Measurements from ENCODE around the gene GOLT1A.

Gene GOLT1A

GRCh38 chr1:204167730-204168129 lies 46.1 kb downstream of the GOLT1A start:
- peaks cover 0 to 12% (median 9%) of the 10 kb centered on the region in 4 experiments for H3K4me1 ChIP-seq (ENCODE audit: control extremely low read depth in 1 of 4, control insufficient read depth in 4 of 4, insufficient read depth in 4 of 4, low read length in 3 of 4)
- no peak overlapping the region for H3K4me3 ChIP-seq (ENCODE audit: control insufficient read depth in 1 of 7, extremely low read depth in 1 of 7, insufficient read depth in 4 of 7, low read depth in 2 of 7, low read length in 6 of 7)
- H3K27me3 ChIP-seq (replicated peaks in 2 of 5; ENCODE audit: control insufficient read depth in 4 of 5, insufficient read depth in 5 of 5, low read length in 4 of 5) = no peaks in the 10 kb centered on the region
- H3K9me3 ChIP-seq (ENCODE audit: control extremely low read depth in 1 of 5, control insufficient read depth in 4 of 5, insufficient read depth in 2 of 5, low read depth in 1 of 5, low read length in 4 of 5) = peaks cover 9 to 25% (median 11%) of the 10 kb centered on the region in 5 experiments
- no peaks in the 10 kb centered on the region for H3K36me3 ChIP-seq (ENCODE audit: control insufficient read depth in 4 of 4, insufficient read depth in 4 of 4, low read length in 3 of 4)
- no peak overlapping the region for H3K27ac ChIP-seq (ENCODE audit: insufficient read depth in 1 of 2, low read depth in 1 of 2, low read length in 2 of 2, poor library complexity in 1 of 2, severe bottlenecking in 2 of 2)
- POLR2A ChIA-PET = interaction anchor here (0.8 kb wide), 1 partner anchor 9 kb away, joined by 4 read pairs; no protein-coding TSS in a partner anchor
- CTCF ChIA-PET = interaction anchor here (1.1 to 19.3 kb wide), 11 partner anchors 9 to 202 kb away, joined by 3 to 265 read pairs (median 11); partner anchors contain the start of genes GOLT1A, KISS1 and PLEKHA6
- no peak for DNase-seq
- WGBS (ENCODE audit: insufficient coverage) = 100% methylated on average over 4 of the region's 5 CpGs

- Histone ChIP-seq H3K4me1 (ENCODE audit: control extremely low read depth in 1 of 4, control insufficient read depth in 4 of 4, insufficient read depth in 4 of 4, low read length in 3 of 4) (peaks cover 0 to 12% (median 9%) of the 10 kb centered on the region in 4 experiments), H3K4me3 (ENCODE audit: control insufficient read depth in 1 of 7, extremely low read depth in 1 of 7, insufficient read depth in 4 of 7, low read depth in 2 of 7, low read length in 6 of 7) (no peak within 1 kb of the TSS), H3K9me3 (ENCODE audit: control extremely low read depth in 1 of 5, control insufficient read depth in 4 of 5, insufficient read depth in 2 of 5, low read depth in 1 of 5, low read length in 4 of 5) (peaks cover 8 to 23% (median 11%) of the 10 kb centered on the region in 5 experiments), H3K27ac (ENCODE audit: insufficient read depth in 1 of 2, low read depth in 1 of 2, low read length in 2 of 2, poor library complexity in 1 of 2, severe bottlenecking in 2 of 2) (no peak within 1 kb of the TSS), H3K36me3 (ENCODE audit: control insufficient read depth in 4 of 4, insufficient read depth in 4 of 4, low read length in 3 of 4) (no peaks in the 10 kb centered on the region), H3K27me3 (replicated peaks in 2 of 5; ENCODE audit: control insufficient read depth in 4 of 5, insufficient read depth in 5 of 5, low read length in 4 of 5) (no peaks in the 10 kb centered on the region)
- whole genome bisulfite sequencing (ENCODE audit: insufficient coverage) = 16% methylated on average over 4 of the region's 5 CpGs
- DNase-seq = peak in 2 of 3 donors; percentile 54 to 69
- CTCF ChIA-PET = interaction anchor here (0.9 to 19.3 kb wide), 13 partner anchors 12 to 228 kb away, joined by 3 to 265 read pairs (median 6); partner anchors contain the start of genes GOLT1A, KISS1 and PLEKHA6
- POLR2A ChIA-PET = no interaction called here
Measured at GRCh38 chr1:204166219-204166618, 47.6 kb downstream of the GOLT1A start, which contains the start of gene REN. Gene REN (minus strand): TSS chr1:204166337. CDS start chr1:204166293, 44 bp downstream.

GRCh38 chr1:204162494-204163074 lies 51.2 kb downstream of the GOLT1A start:
- Histone ChIP-seq H3K4me3 (ENCODE audit: control insufficient read depth in 1 of 7, extremely low read depth in 1 of 7, insufficient read depth in 4 of 7, low read depth in 2 of 7, low read length in 6 of 7) (no peak overlapping the region), H3K27me3 (replicated peaks in 2 of 5; ENCODE audit: control insufficient read depth in 4 of 5, insufficient read depth in 5 of 5, low read length in 4 of 5) (no peaks in the 10 kb centered on the region), H3K4me1 (ENCODE audit: control extremely low read depth in 1 of 4, control insufficient read depth in 4 of 4, insufficient read depth in 4 of 4, low read length in 3 of 4) (peaks cover under 1 to 19% (median 17%) of the 10 kb centered on the region in 4 experiments), H3K27ac (ENCODE audit: insufficient read depth in 1 of 2, low read depth in 1 of 2, low read length in 2 of 2, poor library complexity in 1 of 2, severe bottlenecking in 2 of 2) (no peak overlapping the region), H3K9me3 (ENCODE audit: control extremely low read depth in 1 of 5, control insufficient read depth in 4 of 5, insufficient read depth in 2 of 5, low read depth in 1 of 5, low read length in 4 of 5) (no peaks in the 10 kb centered on the region), H3K36me3 (ENCODE audit: control insufficient read depth in 4 of 4, insufficient read depth in 4 of 4, low read length in 3 of 4) (no peaks in the 10 kb centered on the region)
- WGBS (ENCODE audit: insufficient coverage) = 5% methylated on average over 6 of the region's 7 CpGs
- CTCF ChIA-PET = interaction anchor here (0.6 to 19.3 kb wide), 32 partner anchors 9 to 650 kb away, joined by 3 to 265 read pairs (median 6); partner anchors contain the start of genes ETNK2, GOLT1A, KISS1 and PLEKHA6
- POLR2A ChIA-PET = no interaction called here
- peak; percentile 67 to 82 (median 75) for DNase-seq

- POLR2A ChIA-PET = no interaction called here
- H3K36me3 ChIP-seq (ENCODE audit: control insufficient read depth in 4 of 4, insufficient read depth in 4 of 4, low read length in 3 of 4) = no peaks in the 10 kb centered on the region
- H3K27me3 ChIP-seq (replicated peaks in 2 of 5; ENCODE audit: control insufficient read depth in 4 of 5, insufficient read depth in 5 of 5, low read length in 4 of 5) = no peaks in the 10 kb centered on the region
- no peak overlapping the region for H3K27ac ChIP-seq (ENCODE audit: insufficient read depth in 1 of 2, low read depth in 1 of 2, low read length in 2 of 2, poor library complexity in 1 of 2, severe bottlenecking in 2 of 2)
- peaks cover 2 to 25% (median 21%) of the 10 kb centered on the region in 4 experiments for H3K4me1 ChIP-seq (ENCODE audit: control extremely low read depth in 1 of 4, control insufficient read depth in 4 of 4, insufficient read depth in 4 of 4, low read length in 3 of 4)
- 85% methylated on average over 12 of the region's 14 CpGs for WGBS (ENCODE audit: insufficient coverage)
- CTCF ChIA-PET = interaction anchor here (0.6 to 19.3 kb wide), 27 partner anchors 8 to 650 kb away, joined by 3 to 265 read pairs (median 7); partner anchors contain the start of genes ETNK2, GOLT1A, KISS1 and PLEKHA6
- H3K9me3 ChIP-seq (ENCODE audit: control extremely low read depth in 1 of 5, control insufficient read depth in 4 of 5, insufficient read depth in 2 of 5, low read depth in 1 of 5, low read length in 4 of 5) = no peaks in the 10 kb centered on the region
- DNase-seq = no peak
- H3K4me3 ChIP-seq (ENCODE audit: control insufficient read depth in 1 of 7, extremely low read depth in 1 of 7, insufficient read depth in 4 of 7, low read depth in 2 of 7, low read length in 6 of 7) = no peak overlapping the region
Measured at GRCh38 chr1:204161609-204162493, 51.9 kb downstream of the GOLT1A start.

GRCh38 chr1:204157962-204158361 lies 55.8 kb downstream of the GOLT1A start:
- CTCF ChIA-PET = interaction anchor here (0.8 to 19.3 kb wide), 8 partner anchors 10 to 296 kb away, joined by 3 to 265 read pairs (median 6); no protein-coding TSS in a partner anchor
- POLR2A ChIA-PET = no interaction called here
- 44% methylated on average over 6 of the region's 6 CpGs for WGBS (ENCODE audit: insufficient coverage)

GRCh38 chr1:204155881-204156280 lies 57.9 kb downstream of the GOLT1A start:
- H3K36me3 ChIP-seq (ENCODE audit: control insufficient read depth in 4 of 4, insufficient read depth in 4 of 4, low read length in 3 of 4) = no peaks in the 10 kb centered on the region
- no peak for DNase-seq
- H3K9me3 ChIP-seq (ENCODE audit: control extremely low read depth in 1 of 5, control insufficient read depth in 4 of 5, insufficient read depth in 2 of 5, low read depth in 1 of 5, low read length in 4 of 5) = no peaks in the 10 kb centered on the region
- ChIA-PET POLR2A (no interaction called here), CTCF (interaction anchor here (1.0 to 2.5 kb wide), 4 partner anchors 15 to 205 kb away, joined by 3 to 7 read pairs (median 3); partner anchors contain the start of gene PLEKHA6)
- WGBS (ENCODE audit: insufficient coverage) = 96% methylated on average over 8 of the region's 10 CpGs
- no peak overlapping the region for H3K27ac ChIP-seq (ENCODE audit: insufficient read depth in 1 of 2, low read depth in 1 of 2, low read length in 2 of 2, poor library complexity in 1 of 2, severe bottlenecking in 2 of 2)
- H3K4me3 ChIP-seq (ENCODE audit: control insufficient read depth in 1 of 7, extremely low read depth in 1 of 7, insufficient read depth in 4 of 7, low read depth in 2 of 7, low read length in 6 of 7) = no peak overlapping the region
- peaks cover 2 to 31% (median 27%) of the 10 kb centered on the region in 4 experiments for H3K4me1 ChIP-seq (ENCODE audit: control extremely low read depth in 1 of 4, control insufficient read depth in 4 of 4, insufficient read depth in 4 of 4, low read length in 3 of 4)
- H3K27me3 ChIP-seq (replicated peaks in 2 of 5; ENCODE audit: control insufficient read depth in 4 of 5, insufficient read depth in 5 of 5, low read length in 4 of 5) = peaks cover 0 to 6% (median 0%) of the 10 kb centered on the region in 5 experiments

More at GRCh38 chr1:204157962-204158361, 55.8 kb downstream of the GOLT1A start:
- Histone ChIP-seq H3K27ac (ENCODE audit: insufficient read depth in 1 of 2, low read depth in 1 of 2, low read length in 2 of 2, poor library complexity in 1 of 2, severe bottlenecking in 2 of 2) (no peak overlapping the region), H3K36me3 (ENCODE audit: control insufficient read depth in 4 of 4, insufficient read depth in 4 of 4, low read length in 3 of 4) (no peaks in the 10 kb centered on the region), H3K4me1 (ENCODE audit: control extremely low read depth in 1 of 4, control insufficient read depth in 4 of 4, insufficient read depth in 4 of 4, low read length in 3 of 4) (peaks cover 2 to 16% (median 11%) of the 10 kb centered on the region in 4 experiments), H3K9me3 (ENCODE audit: control extremely low read depth in 1 of 5, control insufficient read depth in 4 of 5, insufficient read depth in 2 of 5, low read depth in 1 of 5, low read length in 4 of 5) (no peaks in the 10 kb centered on the region), H3K27me3 (replicated peaks in 2 of 5; ENCODE audit: control insufficient read depth in 4 of 5, insufficient read depth in 5 of 5, low read length in 4 of 5) (peaks cover 0 to 3% (median 0%) of the 10 kb centered on the region in 5 experiments), H3K4me3 (ENCODE audit: control insufficient read depth in 1 of 7, extremely low read depth in 1 of 7, insufficient read depth in 4 of 7, low read depth in 2 of 7, low read length in 6 of 7) (no peak overlapping the region)
- peak; percentile 27 to 85 (median 67) for DNase-seq

Measured in common myeloid progenitor, CD34-positive (primary cell).